Suprapubic skin (tissue), 4 donors: Measurements from ENCODE around the gene RNF148. TPM values are rescaled to one million over a fixed set of nuclear protein-coding genes. Genes with fewer than 3 reads are reported as not detected.
"Not testable (repeated sequence)": the region's sequence is repeated elsewhere in the genome, so short reads cannot be mapped to it uniquely, and the experiment has no call there.

Experiments
- DNase-seq, 2 donors: peaks; one replicate each; pipeline ENCODE4 v3.0.0-alpha.2; 2019; ENCODE audit warnings: low spot score in 2 of 2
- H3K27ac ChIP-seq: fragments of 200-600 bp; sonication (generic); one replicate; pipeline ENCODE4 v1.5.1; 2019
- H3K27me3 ChIP-seq: fragments of 200-600 bp; sonication (generic); one replicate; pipeline ENCODE4 v1.5.1; 2019
- H3K36me3 ChIP-seq: fragments of 200-600 bp; sonication (generic); one replicate; pipeline ENCODE4 v1.5.1; 2019
- H3K4me1 ChIP-seq: fragments of 200-600 bp; sonication (generic); one replicate; pipeline ENCODE4 v1.5.1; 2019
- H3K4me3 ChIP-seq: fragments of 200-600 bp; sonication (generic); one replicate; pipeline ENCODE4 v1.5.1; 2019; ENCODE audit warnings: mild to moderate bottlenecking
- H3K9me3 ChIP-seq: fragments of 200-600 bp; sonication (generic); one replicate; pipeline ENCODE4 v1.5.1; 2019
- EP300 ChIP-seq: sonication (generic); formaldehyde crosslinking; IDR thresholded peaks from one replicate; pipeline ENCODE4 v1.6.1; 2017; ENCODE audit warnings: antibody characterized with exemption
- POLR2A ChIP-seq, 2 donors: fragments of 450-650 bp; IDR thresholded peaks; one replicate each; pipeline ENCODE4 v1.6.1; 2017; ENCODE audit warnings: antibody characterized with exemption in 2 of 2, mild to moderate bottlenecking in 2 of 2, moderate library complexity in 2 of 2
- POLR2AphosphoS5 ChIP-seq, 3 donors: sonication (generic); formaldehyde crosslinking; IDR thresholded peaks; one replicate each; pipeline ENCODE4 v1.6.1; 2017; ENCODE audit warnings: antibody characterized with exemption in 3 of 3
- WGBS: methylation state at CpG from one replicate; pipeline ENCODE4 v1.1.5; 2018; 5-methylcytosine and 5-hydroxymethylcytosine counted together
- total RNA-seq, 4 donors: library from RNA; depleted of rRNA; stranded (reverse); fragments of >200 nt; gene quantifications; one replicate each; pipeline ENCODE4 v1.1.0, GENCODE V29; 2016
- TF ChIP-seq, protein P1 (sequence below), 2 donors: fragments of 200-600 bp in 1 of 2; fragments of 450-650 bp in 1 of 2; sonication (generic) in 1 of 2; IDR thresholded peaks; one replicate each; pipeline ENCODE4 v1.5.1; 2016 to 2019; ENCODE audit warnings: antibody characterized with exemption in 2 of 2, mild to moderate bottlenecking in 1 of 2, moderate library complexity in 1 of 2

RNF148 gene
- total RNA-seq, 4 donors from 2014 or later: 1.4 to 2.0 TPM; not detected in 2

DNA sequence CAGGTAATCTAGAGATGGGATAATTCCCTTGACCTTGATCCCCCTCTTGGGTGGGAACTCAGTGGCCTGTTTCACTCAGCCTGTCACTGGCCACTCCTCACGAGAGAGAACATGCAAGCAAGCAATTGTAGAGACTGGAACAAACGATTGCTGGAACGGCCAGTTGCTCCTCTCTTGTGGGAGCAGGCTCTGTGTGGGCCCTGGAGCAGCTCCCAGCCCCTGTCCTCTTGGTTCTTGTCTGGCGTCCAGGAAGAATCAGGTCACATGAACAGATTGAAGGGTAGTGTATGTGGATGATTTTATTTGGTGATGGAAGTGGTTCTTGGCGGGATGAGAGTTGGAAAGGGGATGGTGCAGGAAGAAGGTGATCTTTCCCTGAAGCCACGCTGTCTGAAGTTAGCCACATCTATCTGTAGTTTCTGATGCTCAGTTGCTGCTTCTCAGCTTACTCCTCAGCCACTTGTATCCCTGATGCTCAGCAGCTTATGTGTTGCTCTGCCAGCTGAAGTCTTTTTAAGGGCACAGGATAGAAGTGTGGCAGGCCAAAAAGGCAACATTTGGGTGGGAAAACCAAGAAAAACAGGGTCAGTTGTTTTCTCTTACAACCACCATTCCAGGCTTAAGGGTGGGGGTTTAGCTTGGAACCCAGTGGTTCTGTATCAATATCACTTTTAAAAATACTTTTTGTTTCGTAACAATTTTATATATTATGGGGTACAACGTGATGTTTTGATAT lies 19.7 kb downstream of the RNF148 start:
- Histone ChIP-seq H3K4me1 (no peaks in the 10 kb centered on the region), H3K4me3 (no peak overlapping the region), H3K27ac (no peak overlapping the region), H3K9me3 (no peaks in the 10 kb centered on the region), H3K27me3 (no peaks in the 10 kb centered on the region), H3K36me3 (no peaks in the 10 kb centered on the region)
- 86% methylated on average over 8 of the region's 8 CpGs for WGBS
- no peak for DNase-seq
- TF ChIP-seq POLR2AphosphoS5 (IDR thresholded peaks at IDR 0.05) (no peak), EP300 (no peak), POLR2A (IDR thresholded peaks at IDR 0.05) (no peak)

DNA sequence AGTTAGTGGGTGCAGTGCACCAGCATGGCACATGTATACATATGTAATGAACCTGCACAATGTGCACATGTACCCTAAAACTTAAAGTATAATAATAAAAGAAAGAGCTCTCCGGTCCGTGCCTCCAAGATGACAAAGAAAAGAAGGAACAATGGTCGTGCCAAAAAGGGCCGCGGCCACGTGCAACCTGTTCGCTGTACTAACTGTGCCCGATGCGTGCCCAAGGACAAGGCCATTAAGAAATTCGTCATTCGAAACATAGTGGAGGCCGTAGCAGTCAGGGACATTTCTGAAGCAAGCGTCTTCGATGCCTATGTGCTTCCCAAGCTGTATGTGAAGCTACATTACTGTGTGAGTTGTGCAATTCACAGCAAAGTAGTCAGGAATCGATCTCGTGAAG lies 21.5 kb downstream of the RNF148 start:
- not testable (repeated sequence) for H3K4me1 ChIP-seq, H3K27me3 ChIP-seq, H3K27ac ChIP-seq, H3K4me3 ChIP-seq, H3K36me3 ChIP-seq, DNase-seq, H3K9me3 ChIP-seq
- 96% methylated on average over 16 of the region's 16 CpGs for WGBS

DNA sequence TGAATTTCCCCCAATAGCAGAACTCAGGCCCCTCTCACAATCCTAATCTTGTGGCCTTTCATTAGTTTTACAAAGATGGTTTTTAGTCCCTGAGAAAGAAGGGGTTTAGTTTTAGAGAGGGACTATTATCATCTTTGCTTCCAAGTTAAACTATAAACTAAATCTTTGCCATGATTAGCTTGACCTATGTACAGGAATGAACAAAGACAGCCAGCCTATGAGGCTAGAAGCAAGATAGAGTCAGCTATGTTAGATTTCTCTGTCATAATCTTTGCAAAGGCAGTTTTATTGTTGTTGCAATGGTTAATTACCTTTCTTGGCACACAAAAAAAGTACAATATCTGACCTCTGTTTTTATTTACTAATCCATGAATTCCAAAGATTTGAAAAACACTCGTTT lies 22.9 kb downstream of the RNF148 start:
- no peak for DNase-seq
- Histone ChIP-seq H3K27me3 (no peaks in the 10 kb centered on the region), H3K36me3 (no peaks in the 10 kb centered on the region), H3K27ac (no peak overlapping the region), H3K9me3 (no peaks in the 10 kb centered on the region), H3K4me3 (no peak overlapping the region), H3K4me1 (peaks cover 3% of the 10 kb centered on the region)
- 72% methylated on average over 1 of the region's 1 CpG for WGBS
- TF ChIP-seq EP300 (no peak), POLR2A (IDR thresholded peaks at IDR 0.05) (no peak), POLR2AphosphoS5 (IDR thresholded peaks at IDR 0.05) (no peak)
- TF ChIP-seq, protein P1, sequence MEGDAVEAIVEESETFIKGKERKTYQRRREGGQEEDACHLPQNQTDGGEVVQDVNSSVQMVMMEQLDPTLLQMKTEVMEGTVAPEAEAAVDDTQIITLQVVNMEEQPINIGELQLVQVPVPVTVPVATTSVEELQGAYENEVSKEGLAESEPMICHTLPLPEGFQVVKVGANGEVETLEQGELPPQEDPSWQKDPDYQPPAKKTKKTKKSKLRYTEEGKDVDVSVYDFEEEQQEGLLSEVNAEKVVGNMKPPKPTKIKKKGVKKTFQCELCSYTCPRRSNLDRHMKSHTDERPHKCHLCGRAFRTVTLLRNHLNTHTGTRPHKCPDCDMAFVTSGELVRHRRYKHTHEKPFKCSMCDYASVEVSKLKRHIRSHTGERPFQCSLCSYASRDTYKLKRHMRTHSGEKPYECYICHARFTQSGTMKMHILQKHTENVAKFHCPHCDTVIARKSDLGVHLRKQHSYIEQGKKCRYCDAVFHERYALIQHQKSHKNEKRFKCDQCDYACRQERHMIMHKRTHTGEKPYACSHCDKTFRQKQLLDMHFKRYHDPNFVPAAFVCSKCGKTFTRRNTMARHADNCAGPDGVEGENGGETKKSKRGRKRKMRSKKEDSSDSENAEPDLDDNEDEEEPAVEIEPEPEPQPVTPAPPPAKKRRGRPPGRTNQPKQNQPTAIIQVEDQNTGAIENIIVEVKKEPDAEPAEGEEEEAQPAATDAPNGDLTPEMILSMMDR (IDR thresholded peaks at IDR 0.05): no peak

DNA sequence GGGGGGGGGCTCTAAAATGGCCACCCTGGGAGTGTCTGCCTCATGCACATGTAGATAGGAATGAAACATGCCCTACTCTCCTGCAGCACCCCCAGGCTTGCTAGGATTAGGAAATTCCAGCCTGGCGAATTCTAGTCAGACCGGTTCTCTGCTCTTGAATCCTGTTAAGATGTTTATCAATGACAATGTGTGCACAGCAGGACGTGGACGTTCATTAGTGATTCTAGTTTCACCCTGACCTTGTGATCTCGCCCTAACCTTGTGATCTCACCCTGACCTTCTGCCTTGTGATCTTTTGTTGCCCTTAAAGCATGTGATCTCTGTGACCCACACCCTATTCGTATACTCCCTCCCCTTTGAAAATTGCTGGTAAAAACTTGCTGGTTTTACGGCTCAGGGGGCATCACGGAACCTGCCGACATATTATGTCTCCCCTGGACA lies 23.4 kb downstream of the RNF148 start:
- H3K36me3 ChIP-seq, H3K9me3 ChIP-seq, H3K27ac ChIP-seq, H3K4me3 ChIP-seq, H3K27me3 ChIP-seq, DNase-seq, H3K4me1 ChIP-seq: not testable (repeated sequence)
- WGBS: 59% methylated on average over 9 of the region's 9 CpGs

DNA sequence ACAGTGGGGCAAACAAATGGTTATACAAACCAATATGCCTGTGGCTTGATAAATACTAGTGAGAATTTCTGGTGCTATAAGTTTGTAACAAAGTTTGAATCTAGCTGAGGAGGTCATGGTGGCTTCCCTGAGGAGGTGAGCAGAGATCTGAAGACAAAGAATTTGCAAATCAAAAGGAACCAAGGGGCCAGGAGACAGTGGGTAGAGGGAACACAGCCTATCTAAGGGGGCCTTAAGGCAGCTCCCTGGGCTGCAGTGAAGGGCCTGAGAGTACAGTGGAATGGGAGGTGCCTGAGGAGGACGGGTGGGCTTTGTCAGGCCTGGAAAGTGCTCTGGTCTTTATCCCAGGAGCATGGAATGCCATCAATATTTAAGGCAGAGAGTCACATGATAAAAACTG lies 25.6 kb downstream of the RNF148 start:
- no peak overlapping the region for H3K4me3 ChIP-seq

DNA sequence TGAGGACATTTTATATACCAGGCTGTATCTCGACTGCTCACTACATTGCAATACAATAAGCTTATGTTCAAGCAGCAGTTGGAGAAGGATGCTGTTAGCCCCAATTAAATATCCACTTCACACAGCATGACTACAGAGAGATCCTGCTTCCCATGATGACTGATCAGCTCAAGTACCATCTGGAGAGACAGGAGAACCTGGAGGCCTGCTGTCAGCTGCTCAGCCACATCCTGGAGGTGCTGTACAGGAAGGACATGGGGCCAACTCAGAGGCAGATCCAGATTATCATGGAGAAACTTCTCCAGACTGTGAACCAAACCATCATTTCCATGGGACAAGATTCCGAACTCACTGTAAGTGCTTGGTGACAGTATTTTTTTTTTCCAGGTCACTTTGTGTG lies 26.3 kb downstream of the RNF148 start:
- WGBS: 78% methylated on average over 2 of the region's 2 CpGs
- Histone ChIP-seq H3K27me3 (no peaks in the 10 kb centered on the region), H3K9me3 (no peaks in the 10 kb centered on the region), H3K36me3 (no peaks in the 10 kb centered on the region), H3K4me1 (peaks cover 9% of the 10 kb centered on the region), H3K27ac (no peak overlapping the region), H3K4me3 (no peak overlapping the region)
- no peak for DNase-seq
- TF ChIP-seq POLR2AphosphoS5 (IDR thresholded peaks at IDR 0.05) (no peak), EP300 (no peak), POLR2A (IDR thresholded peaks at IDR 0.05) (no peak)
- TF ChIP-seq, protein P1 (IDR thresholded peaks at IDR 0.05): no peak

More for the DNA sequence above, 25.6 kb downstream of the RNF148 start:
- peaks cover 9% of the 10 kb centered on the region for H3K4me1 ChIP-seq
- H3K27ac ChIP-seq: no peak overlapping the region
- H3K9me3 ChIP-seq: no peaks in the 10 kb centered on the region
- 79% methylated on average over 1 of the region's 1 CpG for WGBS
- no peaks in the 10 kb centered on the region for H3K27me3 ChIP-seq
- no peak for DNase-seq
- no peaks in the 10 kb centered on the region for H3K36me3 ChIP-seq
- TF ChIP-seq POLR2A (IDR thresholded peaks at IDR 0.05) (no peak), EP300 (no peak), POLR2AphosphoS5 (IDR thresholded peaks at IDR 0.05) (no peak)
- TF ChIP-seq, protein P1 (IDR thresholded peaks at IDR 0.05): no peak

DNA sequence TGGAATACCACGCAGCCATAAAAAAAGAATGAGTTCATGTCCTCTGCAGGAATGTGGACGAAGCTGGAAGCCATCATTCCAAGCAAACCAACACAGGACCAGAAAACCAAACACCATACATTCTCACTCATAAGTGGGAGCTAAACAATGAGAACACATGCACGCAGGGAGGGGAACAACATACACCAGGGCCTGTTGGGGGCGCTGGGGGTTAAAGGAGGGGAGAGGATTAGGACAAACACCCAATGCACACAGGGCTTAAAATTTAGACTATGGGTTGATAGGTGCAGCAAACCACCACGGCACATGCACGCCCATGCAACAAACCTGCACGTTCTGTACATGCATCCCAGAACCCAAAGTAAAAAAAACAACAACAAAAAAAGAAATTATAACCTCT lies 27.1 kb downstream of the RNF148 start:
- TF ChIP-seq, protein P1 (IDR thresholded peaks at IDR 0.05): no peak
- TF ChIP-seq EP300: no peak
- no peaks in the 10 kb centered on the region for H3K27me3 ChIP-seq
- peaks cover 9% of the 10 kb centered on the region for H3K4me1 ChIP-seq
- DNase-seq: no peak
- no peaks in the 10 kb centered on the region for H3K36me3 ChIP-seq
- no peak overlapping the region for H3K4me3 ChIP-seq
- H3K27ac ChIP-seq: no peak overlapping the region
- H3K9me3 ChIP-seq: no peaks in the 10 kb centered on the region
- 87% methylated on average over 7 of the region's 7 CpGs for WGBS
